Measurements from ENCODE around the gene TIGIT.
"Not testable (repeated sequence)": the region's sequence is repeated elsewhere in the genome, so short reads cannot be mapped to it uniquely, and the experiment has no call there.

The TIGIT gene

GRCh38 chr3:114293838-114294535, at the start of gene TIGIT:
TIGIT (plus strand) TSS chr3:114294028; CDS start chr3:114294062, 34 bp downstream.
- DNase-seq (ENCODE audit: low spot score in 2 of 2) = no peak
- no peak within 1 kb of the TSS for H3K4me3 ChIP-seq
- in situ Hi-C loops (cut with MboI; ENCODE audit: low sequenced_read_pairs) = no loop called here
- no peaks in the 10 kb centered on the region for H3K27me3 ChIP-seq (ENCODE audit: low read depth)
- H3K9me3 ChIP-seq = no peaks in the 10 kb centered on the region
- no peaks in the 10 kb centered on the region for H3K36me3 ChIP-seq (replicated peaks)
- H3K4me1 ChIP-seq = no peaks in the 10 kb centered on the region

DNA sequence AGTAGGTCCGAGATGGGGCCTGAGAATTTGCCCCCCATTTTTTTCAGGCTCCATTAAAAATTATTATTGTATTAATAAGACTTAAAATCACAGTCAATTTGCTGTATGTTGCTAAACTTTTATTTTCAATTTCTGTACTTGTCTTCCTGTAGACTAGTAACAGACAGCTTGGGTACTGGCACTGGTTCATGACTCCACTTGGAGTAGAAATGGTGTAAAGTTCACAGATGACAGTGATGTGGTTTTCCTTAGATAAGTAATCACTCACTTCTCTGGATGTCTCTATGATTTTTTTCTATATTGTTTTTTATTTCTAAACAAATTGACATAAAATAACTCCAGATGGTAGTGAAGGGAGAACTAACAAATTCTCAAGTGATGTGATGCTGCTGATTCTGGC, 40.9 kb upstream of the TIGIT start:
- in situ Hi-C loops (cut with MboI; ENCODE audit: low sequenced_read_pairs) = no loop called here
- no peak overlapping the region for H3K4me3 ChIP-seq

GRCh38 chr3:114253505-114253904, 40.3 kb upstream of the TIGIT start:
- Histone ChIP-seq H3K9me3 (no peaks in the 10 kb centered on the region), H3K4me3 (no peak overlapping the region), H3K27me3 (ENCODE audit: low read depth) (no peaks in the 10 kb centered on the region), H3K36me3 (replicated peaks) (no peaks in the 10 kb centered on the region), H3K4me1 (no peaks in the 10 kb centered on the region)
- in situ Hi-C loops (cut with MboI; ENCODE audit: low sequenced_read_pairs) = no loop called here
- no peak for DNase-seq (ENCODE audit: low spot score in 2 of 2)

More for the DNA sequence above, 40.9 kb upstream of the TIGIT start:
- H3K36me3 ChIP-seq (replicated peaks) = no peaks in the 10 kb centered on the region
- H3K27me3 ChIP-seq (ENCODE audit: low read depth) = no peaks in the 10 kb centered on the region
- no peaks in the 10 kb centered on the region for H3K4me1 ChIP-seq
- no peak for DNase-seq (ENCODE audit: low spot score in 2 of 2)
- H3K9me3 ChIP-seq = no peaks in the 10 kb centered on the region

- DNase-seq (ENCODE audit: low spot score in 2 of 2) = no peak
- in situ Hi-C loops (cut with MboI; ENCODE audit: low sequenced_read_pairs) = no loop called here
- no peaks in the 10 kb centered on the region for H3K9me3 ChIP-seq
Observed at GRCh38 chr3:114259566-114259965, 34.3 kb upstream of the TIGIT start.

DNA sequence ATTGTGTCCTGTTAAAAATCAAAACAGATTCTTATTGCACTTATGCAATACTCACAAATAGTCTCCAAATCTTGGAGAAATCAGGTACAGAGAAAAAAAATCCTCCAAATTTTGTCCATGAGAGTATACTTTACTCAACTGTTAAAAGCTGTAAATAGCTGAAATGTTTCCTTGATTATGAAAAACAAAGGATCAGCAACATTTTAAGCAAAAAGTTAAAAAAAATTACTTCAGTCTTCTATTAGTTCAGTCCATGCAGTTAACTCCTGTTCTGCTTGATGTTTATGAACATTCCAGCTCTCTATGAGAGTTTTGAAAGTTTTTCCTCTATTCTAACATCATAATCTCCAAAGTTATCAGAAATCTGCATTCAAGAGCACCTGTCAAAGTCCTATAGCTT, 33.7 kb upstream of the TIGIT start:
- DNase-seq (ENCODE audit: low spot score in 2 of 2) = no peak
- H3K27me3 ChIP-seq (ENCODE audit: low read depth) = no peaks in the 10 kb centered on the region
- no peaks in the 10 kb centered on the region for H3K36me3 ChIP-seq (replicated peaks)
- H3K9me3 ChIP-seq = no peaks in the 10 kb centered on the region
- in situ Hi-C loops (cut with MboI; ENCODE audit: low sequenced_read_pairs) = no loop called here
- no peak overlapping the region for H3K4me3 ChIP-seq
- H3K4me1 ChIP-seq = no peaks in the 10 kb centered on the region

More at GRCh38 chr3:114259566-114259965, 34.3 kb upstream of the TIGIT start:
- Histone ChIP-seq H3K36me3 (replicated peaks) (no peaks in the 10 kb centered on the region), H3K27me3 (ENCODE audit: low read depth) (no peaks in the 10 kb centered on the region), H3K4me1 (no peaks in the 10 kb centered on the region), H3K4me3 (no peak overlapping the region)

DNA sequence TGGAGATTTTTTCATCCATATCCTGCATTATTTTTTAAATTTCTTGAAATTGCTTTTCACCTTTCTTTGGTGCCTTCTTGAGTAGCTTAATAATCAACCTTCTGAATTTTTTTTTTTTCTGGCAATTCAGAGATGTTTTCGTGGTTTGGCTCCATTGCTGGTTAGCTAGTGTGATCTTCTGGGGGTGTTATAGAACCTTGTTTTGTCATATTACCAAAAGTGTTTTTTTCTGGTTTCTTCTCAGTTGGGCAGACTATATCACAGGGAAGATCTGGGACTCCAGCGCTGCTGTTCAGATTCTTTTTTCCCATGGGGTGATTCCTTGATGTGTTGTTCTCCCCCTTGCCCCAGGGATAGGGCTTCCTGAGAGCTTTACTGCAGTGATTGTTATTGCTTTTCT, 23.8 kb upstream of the TIGIT start:
- Histone ChIP-seq H3K4me1 (no peaks in the 10 kb centered on the region), H3K36me3 (replicated peaks) (no peaks in the 10 kb centered on the region), H3K27me3 (ENCODE audit: low read depth) (no peaks in the 10 kb centered on the region), H3K4me3 (no peak overlapping the region), H3K9me3 (no peaks in the 10 kb centered on the region)
- DNase-seq (ENCODE audit: low spot score in 2 of 2) = no peak
- in situ Hi-C loops (cut with MboI; ENCODE audit: low sequenced_read_pairs) = no loop called here

DNA sequence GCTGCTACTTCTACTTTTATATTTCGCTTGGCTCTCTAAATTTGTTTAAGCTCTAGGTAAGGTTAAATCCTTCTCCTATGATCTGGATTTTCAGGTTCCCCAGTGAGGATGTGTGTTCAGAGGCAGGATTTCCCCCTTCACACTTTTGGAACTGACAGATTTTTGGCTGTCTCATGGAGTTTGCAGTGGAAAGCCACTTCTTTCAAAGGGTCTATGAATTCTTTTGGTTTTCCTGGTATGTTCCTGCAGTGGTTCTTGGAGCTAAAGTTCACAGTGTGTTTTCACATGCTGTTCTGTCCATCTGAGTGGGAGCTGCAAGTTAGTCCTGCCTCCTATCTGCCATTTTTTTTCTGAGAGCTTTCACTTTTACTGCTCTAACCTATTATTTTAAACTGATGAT, 21.6 kb upstream of the TIGIT start:
- DNase-seq (ENCODE audit: low spot score in 2 of 2) = no peak
- in situ Hi-C loops (cut with MboI; ENCODE audit: low sequenced_read_pairs) = no loop called here
- no peaks in the 10 kb centered on the region for H3K36me3 ChIP-seq (replicated peaks)
- no peaks in the 10 kb centered on the region for H3K4me1 ChIP-seq
- no peak overlapping the region for H3K4me3 ChIP-seq
- H3K27me3 ChIP-seq (ENCODE audit: low read depth) = no peaks in the 10 kb centered on the region
- H3K9me3 ChIP-seq = peaks cover 4% of the 10 kb centered on the region; the same call in 1 of the 2 replicates

GRCh38 chr3:114274929-114275328, 18.9 kb upstream of the TIGIT start:
- no peak for DNase-seq (ENCODE audit: low spot score in 2 of 2)
- no peak overlapping the region for H3K4me3 ChIP-seq
- no peaks in the 10 kb centered on the region for H3K36me3 ChIP-seq (replicated peaks)
- in situ Hi-C loops (cut with MboI; ENCODE audit: low sequenced_read_pairs) = no loop called here
- H3K9me3 ChIP-seq = peaks cover 4% of the 10 kb centered on the region; the same call in 1 of the 2 replicates
- H3K4me1 ChIP-seq = no peaks in the 10 kb centered on the region
- H3K27me3 ChIP-seq (ENCODE audit: low read depth) = no peaks in the 10 kb centered on the region

DNA sequence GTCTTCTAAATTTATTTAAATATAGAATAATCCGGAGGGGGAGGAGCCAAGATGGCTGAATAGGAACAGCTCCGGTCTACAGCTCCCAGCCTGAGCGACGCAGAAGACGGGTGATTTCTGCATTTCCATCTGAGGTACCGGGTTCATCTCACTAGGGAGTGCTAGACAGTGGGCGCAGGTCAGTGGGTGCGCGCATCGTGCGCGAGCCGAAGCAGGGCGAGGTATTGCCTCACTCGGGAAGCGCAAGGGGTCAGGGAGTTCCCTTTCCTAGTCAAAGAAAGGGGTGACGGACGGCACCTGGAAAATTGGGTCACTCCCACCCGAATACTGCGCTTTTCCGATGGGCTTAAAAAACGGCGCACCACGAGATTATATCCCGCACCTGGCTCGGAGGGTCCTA, 17.0 kb upstream of the TIGIT start:
- in situ Hi-C loops (cut with MboI; ENCODE audit: low sequenced_read_pairs); DNase-seq (ENCODE audit: low spot score in 2 of 2); H3K4me3 ChIP-seq; H3K9me3 ChIP-seq; H3K4me1 ChIP-seq; H3K27me3 ChIP-seq (ENCODE audit: low read depth); H3K36me3 ChIP-seq (replicated peaks): not testable (repeated sequence)

DNA sequence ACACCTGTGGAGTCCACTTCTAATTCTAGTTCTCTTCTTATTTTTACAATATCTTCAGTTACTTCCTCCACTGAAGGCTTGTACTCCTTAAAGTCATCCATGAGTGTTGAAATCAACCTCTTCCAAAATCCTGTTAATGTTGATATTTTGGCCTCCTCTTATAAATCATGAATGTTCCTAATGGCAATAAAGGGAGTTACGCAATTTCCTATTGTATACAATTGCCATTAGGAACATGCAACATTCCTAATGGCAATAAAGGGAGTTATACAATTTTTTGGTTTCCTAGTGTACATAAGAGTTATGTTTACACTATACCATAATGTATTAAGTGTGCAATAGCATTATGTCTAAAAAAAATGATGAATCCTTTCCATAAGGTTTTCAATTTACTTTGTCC, 9.2 kb upstream of the TIGIT start:
- Histone ChIP-seq H3K4me1 (no peaks in the 10 kb centered on the region), H3K4me3 (no peak overlapping the region), H3K36me3 (replicated peaks) (no peaks in the 10 kb centered on the region), H3K27me3 (ENCODE audit: low read depth) (no peaks in the 10 kb centered on the region), H3K9me3 (no peaks in the 10 kb centered on the region)
- no peak for DNase-seq (ENCODE audit: low spot score in 2 of 2)
- in situ Hi-C loops (cut with MboI; ENCODE audit: low sequenced_read_pairs) = no loop called here

GRCh38 chr3:114285648-114286230, 8.1 kb upstream of the TIGIT start:
- Histone ChIP-seq H3K4me3 (no peak overlapping the region), H3K36me3 (replicated peaks) (no peaks in the 10 kb centered on the region), H3K27me3 (ENCODE audit: low read depth) (no peaks in the 10 kb centered on the region), H3K9me3 (no peaks in the 10 kb centered on the region), H3K4me1 (no peaks in the 10 kb centered on the region)
- in situ Hi-C loops (cut with MboI; ENCODE audit: low sequenced_read_pairs) = no loop called here
- DNase-seq (ENCODE audit: low spot score in 2 of 2) = no peak

- H3K4me3 ChIP-seq = no peak overlapping the region
- no peaks in the 10 kb centered on the region for H3K36me3 ChIP-seq (replicated peaks)
- no peaks in the 10 kb centered on the region for H3K9me3 ChIP-seq
- no peaks in the 10 kb centered on the region for H3K4me1 ChIP-seq
- in situ Hi-C loops (cut with MboI; ENCODE audit: low sequenced_read_pairs) = no loop called here
- H3K27me3 ChIP-seq (ENCODE audit: low read depth) = no peaks in the 10 kb centered on the region
- no peak for DNase-seq (ENCODE audit: low spot score in 2 of 2)
Observed at GRCh38 chr3:114286266-114286665, 7.6 kb upstream of the TIGIT start.

- Histone ChIP-seq H3K4me3 (no peak overlapping the region), H3K4me1 (no peaks in the 10 kb centered on the region), H3K36me3 (replicated peaks) (no peaks in the 10 kb centered on the region), H3K27me3 (ENCODE audit: low read depth) (no peaks in the 10 kb centered on the region), H3K9me3 (no peaks in the 10 kb centered on the region)
- DNase-seq (ENCODE audit: low spot score in 2 of 2) = peak; percentile 67 to 97
- in situ Hi-C loops (cut with MboI; ENCODE audit: low sequenced_read_pairs) = no loop called here
Observed at GRCh38 chr3:114290911-114291901, 2.6 kb upstream of the TIGIT start.
